LNCaP clone FGC (cell line): ENCODE data around the gene IFITM10.

ENCODE experiments used
- DNase-seq: peaks from one replicate; pipeline ENCODE4 v3.0.0-alpha.2; 2011; ENCODE audit warnings: low read depth
- H3K4me3 ChIP-seq: 2 replicates; pipeline ENCODE4 v1.5.1; 2011; ENCODE audit warnings: mild to moderate bottlenecking, low read depth, low read length, control low read depth
- TF ChIP-seq, protein P1 (sequence below): IDR thresholded peaks from 2 replicates; pipeline ENCODE4 v1.5.1; 2012; ENCODE audit warnings: mild to moderate bottlenecking; ENCODE audit not compliant: control insufficient read depth, insufficient read depth; ENCODE audit errors: extremely low read depth

IFITM10 gene

DNA sequence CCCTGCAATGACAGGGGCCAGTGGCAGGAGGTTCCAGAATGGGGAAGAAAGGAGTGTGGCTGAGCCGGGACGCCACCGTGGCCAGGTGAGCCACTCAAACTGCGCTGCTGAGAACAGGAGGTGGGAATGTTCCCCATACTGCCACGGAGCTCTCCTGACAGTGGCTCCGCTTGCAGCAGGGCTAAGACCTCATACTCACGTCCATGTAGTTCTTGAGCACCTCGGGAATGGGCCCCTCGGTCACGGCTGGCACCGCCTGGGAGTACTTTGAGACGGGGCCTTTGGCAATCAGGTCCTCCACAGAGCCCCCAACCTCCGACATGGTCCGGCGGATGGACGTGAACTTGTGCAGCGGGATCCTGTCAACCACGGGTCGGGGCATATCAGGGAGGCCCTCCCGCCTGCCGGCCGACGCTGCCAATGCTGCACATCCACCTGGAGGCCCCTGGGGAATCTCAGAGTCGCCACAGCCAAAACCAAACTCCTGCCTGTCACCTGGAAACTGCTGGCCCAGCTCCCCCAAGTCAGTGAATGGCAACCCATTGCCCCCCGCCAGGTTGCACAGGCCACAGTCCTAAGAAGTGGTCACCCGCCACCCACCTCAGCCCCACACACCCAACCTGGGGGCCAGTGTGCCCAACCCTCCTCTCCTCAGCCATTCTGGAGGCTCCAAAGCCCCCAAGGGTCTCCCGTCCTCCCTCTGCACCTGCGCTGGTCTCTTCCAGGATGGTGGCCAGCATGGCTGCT is 10.9 kb upstream of the IFITM10 start:
- DNase-seq, result no peak
- TF ChIP-seq, protein P1, sequence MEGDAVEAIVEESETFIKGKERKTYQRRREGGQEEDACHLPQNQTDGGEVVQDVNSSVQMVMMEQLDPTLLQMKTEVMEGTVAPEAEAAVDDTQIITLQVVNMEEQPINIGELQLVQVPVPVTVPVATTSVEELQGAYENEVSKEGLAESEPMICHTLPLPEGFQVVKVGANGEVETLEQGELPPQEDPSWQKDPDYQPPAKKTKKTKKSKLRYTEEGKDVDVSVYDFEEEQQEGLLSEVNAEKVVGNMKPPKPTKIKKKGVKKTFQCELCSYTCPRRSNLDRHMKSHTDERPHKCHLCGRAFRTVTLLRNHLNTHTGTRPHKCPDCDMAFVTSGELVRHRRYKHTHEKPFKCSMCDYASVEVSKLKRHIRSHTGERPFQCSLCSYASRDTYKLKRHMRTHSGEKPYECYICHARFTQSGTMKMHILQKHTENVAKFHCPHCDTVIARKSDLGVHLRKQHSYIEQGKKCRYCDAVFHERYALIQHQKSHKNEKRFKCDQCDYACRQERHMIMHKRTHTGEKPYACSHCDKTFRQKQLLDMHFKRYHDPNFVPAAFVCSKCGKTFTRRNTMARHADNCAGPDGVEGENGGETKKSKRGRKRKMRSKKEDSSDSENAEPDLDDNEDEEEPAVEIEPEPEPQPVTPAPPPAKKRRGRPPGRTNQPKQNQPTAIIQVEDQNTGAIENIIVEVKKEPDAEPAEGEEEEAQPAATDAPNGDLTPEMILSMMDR, result no peak
- H3K4me3 ChIP-seq, result no peak overlapping the region

DNA sequence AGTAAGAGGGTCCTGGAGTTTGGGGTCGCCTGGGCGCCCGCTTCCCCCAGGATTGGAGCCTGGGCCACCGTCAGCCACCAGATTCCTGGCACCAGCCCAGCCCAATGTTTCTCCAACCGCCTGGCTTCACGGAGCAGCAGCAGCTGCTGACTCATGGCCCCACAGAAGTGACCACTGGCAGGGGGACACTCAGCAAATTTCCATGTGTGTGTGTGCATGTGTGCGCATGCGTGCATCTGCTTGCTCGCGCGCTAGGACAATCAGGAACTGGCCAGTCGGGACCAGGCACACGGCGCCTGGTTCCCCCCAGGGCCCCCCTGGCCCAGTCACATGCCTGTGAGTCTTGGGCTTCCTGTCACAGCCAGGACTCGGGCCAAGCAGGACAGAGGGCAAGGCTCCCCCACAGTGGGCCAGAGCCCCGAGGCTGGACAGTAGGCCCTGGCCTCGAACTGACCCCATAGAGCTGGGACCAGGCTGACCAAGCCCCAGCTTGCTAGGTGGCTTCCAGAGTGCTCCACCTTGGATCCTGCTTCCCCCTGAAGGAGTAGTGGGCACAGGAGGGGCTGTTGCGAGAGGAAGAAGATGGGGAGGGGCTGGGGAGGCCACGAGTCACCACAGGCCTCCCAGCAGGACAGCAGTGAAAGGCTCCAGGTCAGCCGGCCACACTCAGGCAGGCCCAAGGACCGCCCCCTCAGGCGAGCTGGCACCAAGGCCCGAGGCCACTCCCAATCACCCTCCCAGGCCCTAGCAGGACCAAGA is 10.1 kb upstream of the IFITM10 start:
- no peak for DNase-seq
- no peak overlapping the region for H3K4me3 ChIP-seq
- TF ChIP-seq, protein P1, result no peak

DNA sequence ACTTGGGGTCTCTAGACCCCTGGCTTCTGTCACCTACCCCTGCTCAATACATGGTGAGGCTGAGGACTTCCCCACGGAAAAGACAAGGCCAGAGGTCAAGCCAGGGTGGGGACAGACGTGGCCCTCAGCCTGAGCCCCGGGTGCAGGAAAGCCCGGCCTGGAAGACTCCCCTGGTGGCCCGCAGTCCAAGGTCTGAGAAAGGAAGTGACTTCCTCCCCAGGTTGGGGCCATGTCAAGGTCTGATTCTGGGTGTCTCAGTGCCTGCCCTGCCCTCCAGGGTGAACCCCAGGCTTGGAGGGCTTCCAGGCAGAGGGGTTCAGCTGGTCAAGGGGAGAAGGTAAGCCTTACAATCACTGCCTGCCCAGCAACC is 9.4 kb upstream of the IFITM10 start:
- TF ChIP-seq, protein P1, result no peak
- DNase-seq, result no peak
- H3K4me3 ChIP-seq, result no peak overlapping the region

DNA sequence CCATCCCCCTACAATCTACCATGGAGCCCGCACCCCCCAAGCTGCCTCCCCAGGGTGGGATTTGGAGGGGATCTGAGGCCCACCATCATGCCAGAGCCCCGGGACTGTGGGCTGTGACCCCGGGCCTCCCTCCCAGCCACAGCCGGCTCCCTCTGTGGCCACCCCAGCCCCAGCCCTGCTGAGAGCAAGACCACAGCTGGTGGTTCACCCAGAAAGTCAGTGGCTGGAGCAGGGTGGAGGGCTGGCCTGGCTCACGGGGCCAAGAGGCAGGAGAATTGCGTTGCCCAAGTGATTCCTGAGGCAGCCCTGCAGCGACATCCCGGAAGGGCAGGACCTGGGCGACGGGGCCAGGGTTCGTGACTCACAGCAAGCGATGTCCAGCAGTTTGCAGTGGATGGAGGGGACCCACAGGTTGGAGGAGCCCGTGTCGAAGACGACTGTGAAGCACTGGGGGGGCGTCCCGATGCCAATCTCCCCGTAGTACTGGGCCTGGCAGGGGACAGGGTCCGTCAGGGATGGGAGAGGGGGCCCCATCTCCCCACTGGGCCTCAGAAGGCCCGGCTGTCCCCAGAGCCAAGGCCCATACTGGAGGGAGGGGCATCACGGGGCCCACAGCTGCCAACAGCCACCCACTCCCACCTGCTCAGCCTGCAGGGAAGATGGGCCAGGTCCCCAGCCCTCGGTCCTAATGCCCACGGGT is 8.9 kb upstream of the IFITM10 start:
- DNase-seq, result no peak
- no peak overlapping the region for H3K4me3 ChIP-seq

DNA sequence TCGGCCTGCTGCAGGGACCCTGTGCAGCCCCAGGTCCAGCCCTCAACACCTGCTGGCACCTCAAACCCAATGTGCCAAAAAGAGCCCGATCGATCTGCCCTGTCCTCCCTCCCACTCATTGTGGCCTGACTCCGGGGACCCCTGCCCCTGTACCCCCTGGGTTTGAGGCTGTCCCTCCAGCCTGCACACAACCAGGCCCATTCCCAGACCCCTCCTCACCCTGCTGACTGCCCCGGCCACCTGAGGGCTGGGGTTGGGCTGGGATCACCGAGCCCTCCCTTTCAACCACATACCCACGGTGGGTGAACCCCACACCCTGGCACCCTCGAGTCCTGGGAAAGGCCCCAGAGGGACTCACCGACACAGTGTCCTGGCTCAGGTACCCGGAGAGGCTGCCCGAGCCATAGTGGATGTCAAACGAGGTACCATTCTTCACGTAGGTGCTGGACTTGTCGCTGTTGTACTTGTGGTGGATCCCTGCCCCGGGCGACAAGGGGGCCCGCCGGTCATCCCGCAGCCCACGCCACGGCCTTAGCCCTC is 8.3 kb upstream of the IFITM10 start:
- no peak overlapping the region for H3K4me3 ChIP-seq
- no peak for DNase-seq
- TF ChIP-seq, protein P1, result no peak

More for the DNA sequence above, 8.9 kb upstream of the IFITM10 start:
- TF ChIP-seq, protein P1, result no peak

DNA sequence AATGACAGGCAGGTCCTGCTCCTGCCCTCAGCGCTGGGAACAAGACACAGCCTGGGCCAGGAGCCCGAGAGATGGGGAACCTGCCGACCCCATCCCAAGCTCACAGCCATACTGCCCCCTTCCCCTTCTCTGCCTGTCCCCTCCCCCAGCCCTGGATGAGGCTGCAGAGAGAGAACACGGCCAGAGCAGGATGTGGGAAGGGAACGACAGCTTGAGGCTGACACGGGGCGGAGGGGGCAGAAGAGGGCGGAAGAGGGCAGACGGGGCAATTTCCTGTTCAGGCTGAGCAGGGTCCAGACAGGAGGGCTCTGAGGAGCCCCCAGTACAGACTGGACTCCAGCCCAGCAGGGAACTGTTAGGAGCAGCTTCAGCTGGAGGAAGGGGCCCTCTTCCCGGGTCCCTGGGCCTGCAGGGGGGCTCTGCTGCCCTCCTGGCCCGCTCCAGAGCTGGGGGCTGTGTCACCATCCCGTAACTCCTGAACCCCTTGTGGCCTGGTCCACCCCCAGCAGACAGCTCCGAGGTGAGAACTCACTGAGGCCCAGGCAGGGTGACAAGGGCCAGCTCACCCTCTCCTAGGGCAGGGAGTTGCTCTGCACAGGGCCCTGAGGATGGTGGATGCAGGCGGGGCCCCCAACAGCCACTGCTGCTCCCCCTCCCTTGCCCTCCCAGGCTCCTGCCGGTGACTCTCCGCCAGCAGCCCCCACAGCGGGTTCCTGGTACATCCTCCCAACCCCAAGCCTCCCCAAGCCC is 7.6 kb upstream of the IFITM10 start:
- no peak for DNase-seq
- TF ChIP-seq, protein P1, result no peak
- H3K4me3 ChIP-seq, result no peak overlapping the region
